Measurements from ENCODE around the gene THOC5. TPM values are rescaled to one million over a fixed set of nuclear protein-coding genes. Genes with fewer than 3 reads are reported as not detected.
A peak's percentile ranks its signal among the peaks of the same experiment; 100 is the strongest.
"Not testable (repeated sequence)": the region's sequence is repeated elsewhere in the genome, so short reads cannot be mapped to it uniquely, and the experiment has no call there.

THOC5 gene
- total RNA-seq, 1 donor from 2014 or later = 175 TPM

GRCh38 chr22:29570456-29570855 lies 16.9 kb upstream of the THOC5 start:
- Mint-ChIP-seq H3K36me3 (ENCODE audit: unreplicated experiment) (no peaks in the 10 kb centered on the region), H3K4me1 (ENCODE audit: low read depth, unreplicated experiment) (no peaks in the 10 kb centered on the region), H3K27ac (ENCODE audit: unreplicated experiment) (peak overlapping the region; percentile 34), H3K27me3 (ENCODE audit: unreplicated experiment) (peaks cover 3% of the 10 kb centered on the region), H3K4me3 (ENCODE audit: unreplicated experiment) (no peak overlapping the region), H3K9me3 (ENCODE audit: unreplicated experiment) (no peaks in the 10 kb centered on the region)
- TF ChIP-seq CTCF (IDR thresholded peaks at IDR 0.05; ENCODE audit: partially characterized antibody, unreplicated experiment) = no peak
- no peak for DNase-seq

GRCh38 chr22:29569011-29569678 lies 15.6 kb upstream of the THOC5 start:
- peaks cover 3% of the 10 kb centered on the region for H3K27me3 Mint-ChIP-seq (ENCODE audit: unreplicated experiment)
- DNase-seq = no peak
- peaks cover under 1% of the 10 kb centered on the region for H3K4me1 Mint-ChIP-seq (ENCODE audit: low read depth, unreplicated experiment)
- H3K36me3 Mint-ChIP-seq (ENCODE audit: unreplicated experiment) = peaks cover 2% of the 10 kb centered on the region
- H3K9me3 Mint-ChIP-seq (ENCODE audit: unreplicated experiment) = no peaks in the 10 kb centered on the region
- no peak overlapping the region for H3K27ac Mint-ChIP-seq (ENCODE audit: unreplicated experiment)
- TF ChIP-seq CTCF (IDR thresholded peaks at IDR 0.05; ENCODE audit: partially characterized antibody, unreplicated experiment) = no peak
- no peak overlapping the region for H3K4me3 Mint-ChIP-seq (ENCODE audit: unreplicated experiment)

GRCh38 chr22:29567338-29567737 lies 13.8 kb upstream of the THOC5 start:
- no peak for DNase-seq
- Mint-ChIP-seq H3K4me1 (ENCODE audit: low read depth, unreplicated experiment) (peaks cover 2% of the 10 kb centered on the region), H3K27me3 (ENCODE audit: unreplicated experiment) (peaks cover 5% of the 10 kb centered on the region), H3K27ac (ENCODE audit: unreplicated experiment) (no peak overlapping the region), H3K36me3 (ENCODE audit: unreplicated experiment) (peaks cover 4% of the 10 kb centered on the region), H3K9me3 (ENCODE audit: unreplicated experiment) (no peaks in the 10 kb centered on the region), H3K4me3 (ENCODE audit: unreplicated experiment) (no peak overlapping the region)
- no peak for TF ChIP-seq CTCF (IDR thresholded peaks at IDR 0.05; ENCODE audit: partially characterized antibody, unreplicated experiment)

GRCh38 chr22:29566513-29566912 lies 13.0 kb upstream of the THOC5 start:
- H3K9me3 Mint-ChIP-seq (ENCODE audit: unreplicated experiment); H3K27me3 Mint-ChIP-seq (ENCODE audit: unreplicated experiment); H3K4me1 Mint-ChIP-seq (ENCODE audit: low read depth, unreplicated experiment); DNase-seq; H3K36me3 Mint-ChIP-seq (ENCODE audit: unreplicated experiment); H3K4me3 Mint-ChIP-seq (ENCODE audit: unreplicated experiment); H3K27ac Mint-ChIP-seq (ENCODE audit: unreplicated experiment): not testable (repeated sequence)

GRCh38 chr22:29563652-29564460 lies 10.3 kb upstream of the THOC5 start:
- Mint-ChIP-seq H3K4me3 (ENCODE audit: unreplicated experiment) (no peak overlapping the region), H3K27me3 (ENCODE audit: unreplicated experiment) (peaks cover 2% of the 10 kb centered on the region), H3K36me3 (ENCODE audit: unreplicated experiment) (peaks cover 10% of the 10 kb centered on the region), H3K4me1 (ENCODE audit: low read depth, unreplicated experiment) (peaks cover 2% of the 10 kb centered on the region), H3K27ac (ENCODE audit: unreplicated experiment) (no peak overlapping the region), H3K9me3 (ENCODE audit: unreplicated experiment) (no peaks in the 10 kb centered on the region)
- peak; percentile 23 for DNase-seq
- no peak for TF ChIP-seq CTCF (IDR thresholded peaks at IDR 0.05; ENCODE audit: partially characterized antibody, unreplicated experiment)
